ENCODE data around the gene OR11H7. TPM values are rescaled to one million over a fixed set of nuclear protein-coding genes. Genes with fewer than 3 reads are reported as not detected.
"Not testable (repeated sequence)": the region's sequence is repeated elsewhere in the genome, so short reads cannot be mapped to it uniquely, and the experiment has no call there.

Gene OR11H7
- total RNA-seq, 4 donors from 2014 or later = not detected

- WGBS, 2 donors = 24 to 49% methylated on average over 2 of the region's 2 CpGs
- Histone ChIP-seq H3K4me3 (no peak within 1 kb of the TSS), H3K27ac (no peak within 1 kb of the TSS), H3K9me3 (no peaks in the 10 kb centered on the region), H3K4me1 (no peaks in the 10 kb centered on the region), H3K36me3 (no peaks in the 10 kb centered on the region), H3K27me3 (no peaks in the 10 kb centered on the region)
- no peak for DNase-seq (ENCODE audit: low spot score in 2 of 2)
- TF ChIP-seq CTCF (IDR thresholded peaks at IDR 0.05) (no peak), EP300 (IDR thresholded peaks at IDR 0.05) (no peak), POLR2A (IDR thresholded peaks at IDR 0.05) (no peak)
These were observed 5.4 kb upstream of the OR11H7 start, which contains the start of gene OR11H6 for GRCh38 chr14:20223410-20223809. Gene OR11H6, plus strand, starts transcription at chr14:20223710. Its CDS starts 0 bp downstream, at chr14:20223710.

GRCh38 chr14:20235415-20235814 is 6.6 kb downstream of the OR11H7 start:
- not testable (repeated sequence) for DNase-seq (ENCODE audit: low spot score in 2 of 2); H3K4me3 ChIP-seq; H3K36me3 ChIP-seq; H3K4me1 ChIP-seq; H3K27me3 ChIP-seq; H3K9me3 ChIP-seq; H3K27ac ChIP-seq
- 84 to 94% methylated on average over 3 to 4 of the region's 4 CpGs for WGBS, 2 donors

GRCh38 chr14:20247646-20248246 is 19.0 kb downstream of the OR11H7 start:
- DNase-seq (ENCODE audit: low spot score in 2 of 2) = no peak
- Histone ChIP-seq H3K9me3 (peaks cover 0 to 26% (median 3%) of the 10 kb centered on the region in 4 donors), H3K36me3 (no peaks in the 10 kb centered on the region), H3K27ac (no peak overlapping the region), H3K4me3 (no peak overlapping the region), H3K27me3 (no peaks in the 10 kb centered on the region), H3K4me1 (no peaks in the 10 kb centered on the region)
- no peak for TF ChIP-seq EP300 (IDR thresholded peaks at IDR 0.05)
- TF ChIP-seq POLR2A (IDR thresholded peaks at IDR 0.05) = no peak
- TF ChIP-seq CTCF (IDR thresholded peaks at IDR 0.05) = no peak
- 67% methylated on average over 3 of the region's 3 CpGs for WGBS, 2 donors

GRCh38 chr14:20262642-20263128 is 33.9 kb downstream of the OR11H7 start:
- H3K27me3 ChIP-seq = no peaks in the 10 kb centered on the region
- peaks cover 0 to 3% (median 0%) of the 10 kb centered on the region in 3 donors for H3K36me3 ChIP-seq
- WGBS, 2 donors = 26 to 31% methylated on average over 3 of the region's 3 CpGs
- H3K4me1 ChIP-seq = no peaks in the 10 kb centered on the region
- H3K27ac ChIP-seq = no peak overlapping the region
- no peak overlapping the region for H3K4me3 ChIP-seq
- no peak for DNase-seq (ENCODE audit: low spot score in 2 of 2)
- no peaks in the 10 kb centered on the region for H3K9me3 ChIP-seq
- TF ChIP-seq CTCF (IDR thresholded peaks at IDR 0.05) = no peak
- TF ChIP-seq EP300 (IDR thresholded peaks at IDR 0.05) = no peak
- TF ChIP-seq POLR2A (IDR thresholded peaks at IDR 0.05) = no peak

- not testable (repeated sequence) for H3K27me3 ChIP-seq; DNase-seq (ENCODE audit: low spot score in 2 of 2); H3K36me3 ChIP-seq; H3K27ac ChIP-seq; H3K4me3 ChIP-seq; H3K9me3 ChIP-seq; H3K4me1 ChIP-seq
- WGBS, 2 donors = 83 to 89% methylated on average over 5 of the region's 5 CpGs
These were observed 35.6 kb downstream of the OR11H7 start for GRCh38 chr14:20264361-20264760.

GRCh38 chr14:20274062-20274461 is 45.3 kb downstream of the OR11H7 start:
- Histone ChIP-seq H3K4me1 (no peaks in the 10 kb centered on the region), H3K36me3 (peaks cover 0 to 41% (median 0%) of the 10 kb centered on the region in 3 donors), H3K4me3 (no peak overlapping the region), H3K9me3 (peaks cover 0 to 36% (median 0%) of the 10 kb centered on the region in 4 donors), H3K27me3 (no peaks in the 10 kb centered on the region), H3K27ac (no peak overlapping the region)
- 98 to 100% methylated on average over 2 of the region's 2 CpGs for WGBS, 2 donors
- no peak for TF ChIP-seq EP300 (IDR thresholded peaks at IDR 0.05)
- TF ChIP-seq CTCF (IDR thresholded peaks at IDR 0.05) = no peak
- no peak for TF ChIP-seq POLR2A (IDR thresholded peaks at IDR 0.05)
- no peak for DNase-seq (ENCODE audit: low spot score in 2 of 2)
